ENCODE measurements around the gene TANC1.

TANC1 gene

GRCh38 chr2:159200498-159200897, 232.1 kb downstream of the TANC1 start:
- Histone ChIP-seq H3K4me3 (ENCODE audit: control insufficient read depth in 1 of 7, extremely low read depth in 1 of 7, insufficient read depth in 4 of 7, low read depth in 2 of 7, low read length in 6 of 7) (no peak overlapping the region), H3K9me3 (ENCODE audit: control extremely low read depth in 1 of 5, control insufficient read depth in 4 of 5, insufficient read depth in 2 of 5, low read depth in 1 of 5, low read length in 4 of 5) (no peaks in the 10 kb centered on the region), H3K27me3 (replicated peaks in 2 of 5; ENCODE audit: control insufficient read depth in 4 of 5, insufficient read depth in 5 of 5, low read length in 4 of 5) (no peaks in the 10 kb centered on the region), H3K27ac (ENCODE audit: insufficient read depth in 1 of 2, low read depth in 1 of 2, low read length in 2 of 2, poor library complexity in 1 of 2, severe bottlenecking in 2 of 2) (no peak overlapping the region), H3K36me3 (ENCODE audit: control insufficient read depth in 4 of 4, insufficient read depth in 4 of 4, low read length in 3 of 4) (peaks cover 0 to 36% (median 18%) of the 10 kb centered on the region in 4 experiments), H3K4me1 (ENCODE audit: control extremely low read depth in 1 of 4, control insufficient read depth in 4 of 4, insufficient read depth in 4 of 4, low read length in 3 of 4) (no peaks in the 10 kb centered on the region)
- POLR2A ChIA-PET: no interaction called here
- WGBS (ENCODE audit: insufficient coverage): 100% methylated on average over 1 of the region's 1 CpG
- DNase-seq: no peak
- CTCF ChIA-PET: interaction anchor here (0.6 kb wide), 1 partner anchor 13 kb away, joined by 3 read pairs; no protein-coding TSS in a partner anchor

GRCh38 chr2:159201360-159202063, 233.1 kb downstream of the TANC1 start:
- no peaks in the 10 kb centered on the region for H3K27me3 ChIP-seq (replicated peaks in 2 of 5; ENCODE audit: control insufficient read depth in 4 of 5, insufficient read depth in 5 of 5, low read length in 4 of 5)
- DNase-seq: peak in 2 of 3 donors; percentile 29 to 47
- no peak overlapping the region for H3K4me3 ChIP-seq (ENCODE audit: control insufficient read depth in 1 of 7, extremely low read depth in 1 of 7, insufficient read depth in 4 of 7, low read depth in 2 of 7, low read length in 6 of 7)
- peaks cover 2 to 39% (median 21%) of the 10 kb centered on the region in 4 experiments for H3K36me3 ChIP-seq (ENCODE audit: control insufficient read depth in 4 of 4, insufficient read depth in 4 of 4, low read length in 3 of 4)
- H3K4me1 ChIP-seq (ENCODE audit: control extremely low read depth in 1 of 4, control insufficient read depth in 4 of 4, insufficient read depth in 4 of 4, low read length in 3 of 4): no peaks in the 10 kb centered on the region
- no peak overlapping the region for H3K27ac ChIP-seq (ENCODE audit: insufficient read depth in 1 of 2, low read depth in 1 of 2, low read length in 2 of 2, poor library complexity in 1 of 2, severe bottlenecking in 2 of 2)
- CTCF ChIA-PET: interaction anchor here (1.2 kb wide), 1 partner anchor 19 kb away, joined by 3 read pairs; no protein-coding TSS in a partner anchor
- WGBS (ENCODE audit: insufficient coverage): 81% methylated on average over 8 of the region's 8 CpGs
- POLR2A ChIA-PET: no interaction called here
- no peaks in the 10 kb centered on the region for H3K9me3 ChIP-seq (ENCODE audit: control extremely low read depth in 1 of 5, control insufficient read depth in 4 of 5, insufficient read depth in 2 of 5, low read depth in 1 of 5, low read length in 4 of 5)

- Histone ChIP-seq H3K9me3 (ENCODE audit: control extremely low read depth in 1 of 5, control insufficient read depth in 4 of 5, insufficient read depth in 2 of 5, low read depth in 1 of 5, low read length in 4 of 5) (no peaks in the 10 kb centered on the region), H3K4me1 (ENCODE audit: control extremely low read depth in 1 of 4, control insufficient read depth in 4 of 4, insufficient read depth in 4 of 4, low read length in 3 of 4) (no peaks in the 10 kb centered on the region), H3K4me3 (ENCODE audit: control insufficient read depth in 1 of 7, extremely low read depth in 1 of 7, insufficient read depth in 4 of 7, low read depth in 2 of 7, low read length in 6 of 7) (no peak overlapping the region), H3K27ac (ENCODE audit: insufficient read depth in 1 of 2, low read depth in 1 of 2, low read length in 2 of 2, poor library complexity in 1 of 2, severe bottlenecking in 2 of 2) (no peak overlapping the region), H3K36me3 (ENCODE audit: control insufficient read depth in 4 of 4, insufficient read depth in 4 of 4, low read length in 3 of 4) (peaks cover 2 to 29% (median 18%) of the 10 kb centered on the region in 4 experiments), H3K27me3 (replicated peaks in 2 of 5; ENCODE audit: control insufficient read depth in 4 of 5, insufficient read depth in 5 of 5, low read length in 4 of 5) (no peaks in the 10 kb centered on the region)
- ChIA-PET POLR2A (no interaction called here), CTCF (interaction anchor here (1.2 kb wide), 2 partner anchors 12 to 18 kb away, joined by 3 to 4 read pairs; no protein-coding TSS in a partner anchor)
- DNase-seq: no peak
- WGBS (ENCODE audit: insufficient coverage): 95% methylated on average over 4 of the region's 4 CpGs
Measured at GRCh38 chr2:159202568-159203071, 234.2 kb downstream of the TANC1 start.

GRCh38 chr2:159204381-159205144, 236.1 kb downstream of the TANC1 start:
- H3K4me3 ChIP-seq (ENCODE audit: control insufficient read depth in 1 of 7, extremely low read depth in 1 of 7, insufficient read depth in 4 of 7, low read depth in 2 of 7, low read length in 6 of 7): no peak overlapping the region
- peaks cover 2 to 18% (median 11%) of the 10 kb centered on the region in 4 experiments for H3K36me3 ChIP-seq (ENCODE audit: control insufficient read depth in 4 of 4, insufficient read depth in 4 of 4, low read length in 3 of 4)
- H3K27me3 ChIP-seq (replicated peaks in 2 of 5; ENCODE audit: control insufficient read depth in 4 of 5, insufficient read depth in 5 of 5, low read length in 4 of 5): no peaks in the 10 kb centered on the region
- peaks cover 0 to under 1% (median 0%) of the 10 kb centered on the region in 4 experiments for H3K4me1 ChIP-seq (ENCODE audit: control extremely low read depth in 1 of 4, control insufficient read depth in 4 of 4, insufficient read depth in 4 of 4, low read length in 3 of 4)
- no peak overlapping the region for H3K27ac ChIP-seq (ENCODE audit: insufficient read depth in 1 of 2, low read depth in 1 of 2, low read length in 2 of 2, poor library complexity in 1 of 2, severe bottlenecking in 2 of 2)
- no peak for DNase-seq
- CTCF ChIA-PET: interaction anchor here (1.1 kb wide), 1 partner anchor 117 kb away, joined by 3 read pairs; no protein-coding TSS in a partner anchor
- H3K9me3 ChIP-seq (ENCODE audit: control extremely low read depth in 1 of 5, control insufficient read depth in 4 of 5, insufficient read depth in 2 of 5, low read depth in 1 of 5, low read length in 4 of 5): no peaks in the 10 kb centered on the region
- WGBS (ENCODE audit: insufficient coverage): 97% methylated on average over 15 of the region's 15 CpGs
- POLR2A ChIA-PET: no interaction called here

- ChIA-PET CTCF (no interaction called here), POLR2A (interaction anchor here (0.6 kb wide), 1 partner anchor 88 kb away, joined by 4 read pairs; no protein-coding TSS in a partner anchor)
- H3K4me3 ChIP-seq (ENCODE audit: control insufficient read depth in 1 of 7, extremely low read depth in 1 of 7, insufficient read depth in 4 of 7, low read depth in 2 of 7, low read length in 6 of 7): no peak overlapping the region
- H3K9me3 ChIP-seq (ENCODE audit: control extremely low read depth in 1 of 5, control insufficient read depth in 4 of 5, insufficient read depth in 2 of 5, low read depth in 1 of 5, low read length in 4 of 5): no peaks in the 10 kb centered on the region
- H3K27ac ChIP-seq (ENCODE audit: insufficient read depth in 1 of 2, low read depth in 1 of 2, low read length in 2 of 2, poor library complexity in 1 of 2, severe bottlenecking in 2 of 2): no peak overlapping the region
- peaks cover 0 to 3% (median 0%) of the 10 kb centered on the region in 4 experiments for H3K4me1 ChIP-seq (ENCODE audit: control extremely low read depth in 1 of 4, control insufficient read depth in 4 of 4, insufficient read depth in 4 of 4, low read length in 3 of 4)
- H3K27me3 ChIP-seq (replicated peaks in 2 of 5; ENCODE audit: control insufficient read depth in 4 of 5, insufficient read depth in 5 of 5, low read length in 4 of 5): no peaks in the 10 kb centered on the region
- WGBS (ENCODE audit: insufficient coverage): 93% methylated on average over 3 of the region's 6 CpGs
- DNase-seq: no peak
- peaks cover 2 to 11% (median 10%) of the 10 kb centered on the region in 4 experiments for H3K36me3 ChIP-seq (ENCODE audit: control insufficient read depth in 4 of 4, insufficient read depth in 4 of 4, low read length in 3 of 4)
Measured at GRCh38 chr2:159206736-159207380, 238.4 kb downstream of the TANC1 start.

GRCh38 chr2:159208438-159208837, 240.0 kb downstream of the TANC1 start:
- H3K9me3 ChIP-seq (ENCODE audit: control extremely low read depth in 1 of 5, control insufficient read depth in 4 of 5, insufficient read depth in 2 of 5, low read depth in 1 of 5, low read length in 4 of 5): no peaks in the 10 kb centered on the region
- no peak overlapping the region for H3K4me3 ChIP-seq (ENCODE audit: control insufficient read depth in 1 of 7, extremely low read depth in 1 of 7, insufficient read depth in 4 of 7, low read depth in 2 of 7, low read length in 6 of 7)
- no peak for DNase-seq
- H3K36me3 ChIP-seq (ENCODE audit: control insufficient read depth in 4 of 4, insufficient read depth in 4 of 4, low read length in 3 of 4): peaks cover 2 to 15% (median 10%) of the 10 kb centered on the region in 4 experiments
- POLR2A ChIA-PET: no interaction called here
- 95% methylated on average over 3 of the region's 5 CpGs for WGBS (ENCODE audit: insufficient coverage)
- no peak overlapping the region for H3K27ac ChIP-seq (ENCODE audit: insufficient read depth in 1 of 2, low read depth in 1 of 2, low read length in 2 of 2, poor library complexity in 1 of 2, severe bottlenecking in 2 of 2)
- H3K4me1 ChIP-seq (ENCODE audit: control extremely low read depth in 1 of 4, control insufficient read depth in 4 of 4, insufficient read depth in 4 of 4, low read length in 3 of 4): peaks cover 0 to 3% (median 0%) of the 10 kb centered on the region in 4 experiments
- H3K27me3 ChIP-seq (replicated peaks in 2 of 5; ENCODE audit: control insufficient read depth in 4 of 5, insufficient read depth in 5 of 5, low read length in 4 of 5): no peaks in the 10 kb centered on the region
- CTCF ChIA-PET: interaction anchor here (1.0 kb wide), 1 partner anchor 13 kb away, joined by 3 read pairs; no protein-coding TSS in a partner anchor

All from common myeloid progenitor, CD34-positive (primary cell).